ENCODE data around the gene PLXNB2. TPM values are rescaled to one million over a fixed set of nuclear protein-coding genes. Genes with fewer than 3 reads are reported as not detected.

PLXNB2 gene
- total RNA-seq, 1 donor from 2014 or later: 95.2 TPM

DNA sequence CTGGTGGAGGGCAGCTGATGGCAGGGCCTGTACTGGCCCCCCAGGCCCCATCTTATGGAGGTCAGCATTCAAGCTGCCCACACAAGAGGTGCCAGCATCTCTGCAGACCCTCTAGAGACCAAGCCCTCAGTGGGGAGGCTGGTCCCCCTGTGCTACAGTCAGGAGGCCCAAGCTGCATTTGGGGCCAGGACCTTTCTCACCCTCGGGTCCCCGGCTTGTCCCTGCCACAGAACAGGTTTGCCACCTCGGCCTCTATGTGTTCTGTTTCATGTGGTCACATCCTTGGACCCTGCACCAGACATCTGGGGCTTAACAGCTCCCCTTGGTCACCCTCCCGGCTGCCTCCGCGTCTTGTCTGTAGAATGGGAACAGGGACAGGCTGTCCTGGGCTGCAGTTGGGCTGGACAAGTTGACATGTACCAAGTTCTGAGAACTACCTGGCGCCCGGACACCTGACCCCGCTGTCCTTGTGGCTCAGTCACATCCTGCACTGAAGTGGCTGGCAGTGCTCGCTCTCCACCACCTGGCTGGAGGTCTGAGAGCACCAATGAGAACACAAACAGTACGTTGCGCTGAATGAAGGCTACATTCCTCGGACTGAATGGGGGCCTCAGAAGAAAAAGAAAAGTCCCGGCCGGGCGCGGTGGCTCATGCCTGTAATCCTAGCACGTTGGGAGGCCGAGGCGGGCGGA, 2.7 kb upstream of the PLXNB2 start:
- DNase-seq: peak; percentile 18
- Mint-ChIP-seq H3K27ac (ENCODE audit: unreplicated experiment) (no peak overlapping the region), H3K4me3 (ENCODE audit: unreplicated experiment) (no peak overlapping the region), H3K4me1 (ENCODE audit: low read depth, unreplicated experiment) (peaks cover 10% of the 10 kb centered on the region), H3K27me3 (ENCODE audit: unreplicated experiment) (peaks cover 8% of the 10 kb centered on the region), H3K9me3 (ENCODE audit: unreplicated experiment) (peaks cover 3% of the 10 kb centered on the region), H3K36me3 (ENCODE audit: unreplicated experiment) (no peaks in the 10 kb centered on the region)
- TF ChIP-seq, protein P1, sequence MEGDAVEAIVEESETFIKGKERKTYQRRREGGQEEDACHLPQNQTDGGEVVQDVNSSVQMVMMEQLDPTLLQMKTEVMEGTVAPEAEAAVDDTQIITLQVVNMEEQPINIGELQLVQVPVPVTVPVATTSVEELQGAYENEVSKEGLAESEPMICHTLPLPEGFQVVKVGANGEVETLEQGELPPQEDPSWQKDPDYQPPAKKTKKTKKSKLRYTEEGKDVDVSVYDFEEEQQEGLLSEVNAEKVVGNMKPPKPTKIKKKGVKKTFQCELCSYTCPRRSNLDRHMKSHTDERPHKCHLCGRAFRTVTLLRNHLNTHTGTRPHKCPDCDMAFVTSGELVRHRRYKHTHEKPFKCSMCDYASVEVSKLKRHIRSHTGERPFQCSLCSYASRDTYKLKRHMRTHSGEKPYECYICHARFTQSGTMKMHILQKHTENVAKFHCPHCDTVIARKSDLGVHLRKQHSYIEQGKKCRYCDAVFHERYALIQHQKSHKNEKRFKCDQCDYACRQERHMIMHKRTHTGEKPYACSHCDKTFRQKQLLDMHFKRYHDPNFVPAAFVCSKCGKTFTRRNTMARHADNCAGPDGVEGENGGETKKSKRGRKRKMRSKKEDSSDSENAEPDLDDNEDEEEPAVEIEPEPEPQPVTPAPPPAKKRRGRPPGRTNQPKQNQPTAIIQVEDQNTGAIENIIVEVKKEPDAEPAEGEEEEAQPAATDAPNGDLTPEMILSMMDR (IDR thresholded peaks at IDR 0.05; ENCODE audit: partially characterized antibody, unreplicated experiment): no peak

- DNase-seq: peak; percentile 76
- H3K4me1 Mint-ChIP-seq (ENCODE audit: low read depth, unreplicated experiment): peaks cover 10% of the 10 kb centered on the region
- H3K9me3 Mint-ChIP-seq (ENCODE audit: unreplicated experiment): peaks cover 3% of the 10 kb centered on the region
- H3K36me3 Mint-ChIP-seq (ENCODE audit: unreplicated experiment): no peaks in the 10 kb centered on the region
- H3K27ac Mint-ChIP-seq (ENCODE audit: unreplicated experiment): no peak overlapping the region
- TF ChIP-seq, protein P1 (IDR thresholded peaks at IDR 0.05; ENCODE audit: partially characterized antibody, unreplicated experiment): no peak
- peaks cover 8% of the 10 kb centered on the region for H3K27me3 Mint-ChIP-seq (ENCODE audit: unreplicated experiment)
- no peak overlapping the region for H3K4me3 Mint-ChIP-seq (ENCODE audit: unreplicated experiment)
Observed at GRCh38 chr22:50309601-50309991, 2.1 kb upstream of the PLXNB2 start.

DNA sequence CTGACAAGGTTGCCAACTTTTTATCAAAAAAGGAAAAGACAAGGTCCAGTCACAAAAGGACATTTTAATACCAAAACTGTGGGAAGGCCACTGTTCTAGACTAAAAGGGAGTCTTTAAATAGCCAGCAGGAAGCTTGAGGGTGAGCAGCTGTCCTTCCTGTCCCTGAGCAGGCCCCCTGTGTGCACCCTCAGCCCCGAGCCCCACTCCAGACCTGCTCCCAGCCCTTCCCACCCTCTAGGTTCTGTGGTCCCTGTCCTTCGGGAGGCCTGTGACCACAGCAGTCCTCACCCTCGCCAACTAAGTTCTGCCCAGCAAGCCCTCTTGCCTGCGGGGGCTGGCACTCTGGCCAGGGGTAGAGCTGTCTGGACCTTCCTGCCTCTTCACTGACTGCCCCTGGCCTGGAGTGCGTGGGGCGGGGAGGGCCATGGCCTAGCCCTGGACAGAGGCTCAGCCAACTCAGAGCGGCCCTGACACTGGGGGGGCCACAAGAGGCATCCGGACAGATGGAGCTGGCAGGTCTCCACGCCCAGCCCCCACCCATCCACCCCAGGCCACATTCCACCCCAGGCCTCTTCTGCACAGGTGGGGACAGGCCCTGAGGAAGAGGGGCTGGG, 1.6 kb upstream of the PLXNB2 start:
- H3K9me3 Mint-ChIP-seq (ENCODE audit: unreplicated experiment): peaks cover 3% of the 10 kb centered on the region
- H3K27ac Mint-ChIP-seq (ENCODE audit: unreplicated experiment): peak overlapping the region; percentile 69
- peaks cover 8% of the 10 kb centered on the region for H3K27me3 Mint-ChIP-seq (ENCODE audit: unreplicated experiment)
- DNase-seq: peak; percentile 23
- peak overlapping the region; percentile 32 for H3K4me3 Mint-ChIP-seq (ENCODE audit: unreplicated experiment)
- TF ChIP-seq, protein P1 (IDR thresholded peaks at IDR 0.05; ENCODE audit: partially characterized antibody, unreplicated experiment): no peak
- H3K36me3 Mint-ChIP-seq (ENCODE audit: unreplicated experiment): no peaks in the 10 kb centered on the region
- H3K4me1 Mint-ChIP-seq (ENCODE audit: low read depth, unreplicated experiment): peaks cover 10% of the 10 kb centered on the region

DNA sequence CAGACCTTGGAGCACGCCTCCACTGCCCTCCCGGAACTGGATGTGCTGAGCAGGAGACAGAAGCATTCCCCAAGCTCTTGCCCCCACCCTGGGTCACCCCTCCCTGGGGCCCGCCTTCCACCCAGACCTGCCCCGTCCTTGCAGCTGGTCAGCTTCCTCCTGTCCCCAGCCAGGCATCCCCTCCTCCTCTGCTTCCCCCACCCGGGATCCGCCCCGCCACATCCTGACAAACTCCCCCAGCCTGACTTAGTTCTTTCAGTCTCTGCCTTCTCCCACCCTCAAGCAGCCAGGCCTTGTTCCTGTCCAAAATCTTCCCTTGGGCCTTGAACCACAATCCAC, 1.1 kb upstream of the PLXNB2 start:
- DNase-seq: peak; percentile 33
- peak overlapping the region; percentile 32 for H3K4me3 Mint-ChIP-seq (ENCODE audit: unreplicated experiment)
- no peaks in the 10 kb centered on the region for H3K36me3 Mint-ChIP-seq (ENCODE audit: unreplicated experiment)
- H3K27me3 Mint-ChIP-seq (ENCODE audit: unreplicated experiment): peaks cover 8% of the 10 kb centered on the region
- H3K9me3 Mint-ChIP-seq (ENCODE audit: unreplicated experiment): peaks cover 3% of the 10 kb centered on the region
- H3K4me1 Mint-ChIP-seq (ENCODE audit: low read depth, unreplicated experiment): peaks cover 8% of the 10 kb centered on the region
- TF ChIP-seq, protein P1 (IDR thresholded peaks at IDR 0.05; ENCODE audit: partially characterized antibody, unreplicated experiment): no peak
- H3K27ac Mint-ChIP-seq (ENCODE audit: unreplicated experiment): peak overlapping the region; percentile 69

DNA sequence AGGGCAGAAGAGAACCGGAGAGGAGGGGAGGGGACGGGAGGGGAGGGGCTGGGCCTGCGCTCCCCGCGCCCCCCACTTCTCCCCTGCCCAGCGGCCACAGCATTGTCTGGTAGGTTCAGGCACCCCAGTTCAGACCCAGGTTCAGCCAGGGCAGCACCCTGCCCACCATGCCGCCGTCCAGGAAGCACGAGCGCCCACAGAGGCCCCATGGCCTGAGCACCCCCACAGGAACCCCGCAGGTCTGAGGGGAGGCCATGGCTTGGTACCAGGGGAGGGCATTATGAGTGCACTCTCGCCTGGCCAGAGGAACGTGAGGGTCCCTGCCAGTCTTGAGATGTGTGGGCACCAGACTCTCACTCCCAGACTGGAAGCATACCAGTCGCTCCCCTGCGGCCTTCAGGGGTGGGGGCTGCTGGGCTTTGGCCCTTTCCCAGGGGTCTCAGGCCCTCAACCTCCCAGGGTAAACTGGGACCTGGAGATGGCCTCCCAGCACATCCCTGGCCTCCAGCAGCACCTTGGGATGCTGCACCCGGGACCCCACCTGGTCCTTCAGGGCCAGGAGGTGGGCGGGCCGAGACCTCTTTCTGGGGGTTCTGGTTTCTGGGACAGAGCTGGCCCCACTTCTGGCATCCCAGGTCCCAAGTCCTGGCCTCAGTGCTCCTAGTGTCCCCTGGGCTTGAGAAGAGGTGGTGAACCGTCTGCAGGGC, 597 bp upstream of the PLXNB2 start:
- Mint-ChIP-seq H3K27ac (ENCODE audit: unreplicated experiment) (no peak overlapping the region), H3K4me3 (ENCODE audit: unreplicated experiment) (no peak overlapping the region)

More for the DNA sequence above, 597 bp upstream of the PLXNB2 start:
- peak; percentile 25 for DNase-seq
- H3K9me3 Mint-ChIP-seq (ENCODE audit: unreplicated experiment): peaks cover 3% of the 10 kb centered on the region
- H3K4me1 Mint-ChIP-seq (ENCODE audit: low read depth, unreplicated experiment): peaks cover 8% of the 10 kb centered on the region
- no peaks in the 10 kb centered on the region for H3K36me3 Mint-ChIP-seq (ENCODE audit: unreplicated experiment)
- peaks cover 8% of the 10 kb centered on the region for H3K27me3 Mint-ChIP-seq (ENCODE audit: unreplicated experiment)
- TF ChIP-seq, protein P1 (IDR thresholded peaks at IDR 0.05; ENCODE audit: partially characterized antibody, unreplicated experiment): no peak
